Right lobe of liver (tissue), 4 donors: Measurements from ENCODE around the gene UNC93A.

Experiments used
- POLR2A ChIP-seq: fragments of 450-650 bp; IDR thresholded peaks from one replicate; pipeline ENCODE4 v1.6.1; 2017; ENCODE audit warnings: antibody characterized with exemption, mild to moderate bottlenecking
- TF ChIP-seq, protein P1 (sequence below), 4 donors: fragments of 200-600 bp in 3 of 4; fragments of 450-650 bp in 1 of 4; IDR thresholded peaks; one replicate each; pipeline versions ENCODE4 v1.5.1 to v1.8.0; 2016 to 2022; ENCODE audit warnings: antibody characterized with exemption in 4 of 4, mild to moderate bottlenecking in 2 of 4
- donor health status: DM: no; HTN: no; CAD: no.
- donor health status: DM: no; HTN: no; CAD: no.
- donor health status: DM: no; HTN: yes; CAD: no.

DNA sequence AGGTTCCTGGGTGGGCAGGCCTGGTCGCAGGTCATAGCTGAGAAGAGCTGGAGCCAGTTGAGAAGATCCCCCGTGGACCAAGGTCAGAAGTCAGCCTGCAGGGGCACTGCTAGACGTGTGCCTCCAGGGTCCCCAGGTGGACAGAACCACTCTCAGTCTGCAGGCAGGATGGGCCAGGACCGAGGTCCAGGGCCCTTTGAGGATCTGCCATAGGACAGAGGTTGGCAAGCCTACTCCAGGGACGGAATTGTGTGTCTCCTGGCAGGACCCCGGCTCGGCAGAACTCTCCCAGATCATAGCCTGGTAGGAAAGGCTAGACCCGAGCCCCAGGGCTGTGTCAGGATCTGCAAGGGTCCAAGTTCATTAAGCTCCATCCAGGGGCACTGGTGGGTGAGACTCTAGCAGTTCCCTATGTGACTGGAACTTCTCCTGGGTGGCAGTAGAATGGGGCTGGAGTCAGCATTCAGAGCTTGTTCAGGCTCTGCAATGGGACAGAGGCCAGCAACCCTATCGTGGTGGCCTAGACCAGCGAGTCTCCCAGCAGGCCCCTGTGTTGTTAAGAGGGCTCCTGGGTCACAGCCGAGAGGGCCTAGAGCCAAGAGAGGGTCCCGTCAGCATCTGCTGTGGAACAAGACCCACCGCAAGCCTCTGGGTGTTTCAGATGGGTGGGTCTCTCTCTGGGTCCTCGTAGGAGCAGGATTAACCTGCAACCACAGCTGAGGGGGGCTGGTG lies 51.9 kb downstream of the UNC93A start:
- TF ChIP-seq, protein P1, sequence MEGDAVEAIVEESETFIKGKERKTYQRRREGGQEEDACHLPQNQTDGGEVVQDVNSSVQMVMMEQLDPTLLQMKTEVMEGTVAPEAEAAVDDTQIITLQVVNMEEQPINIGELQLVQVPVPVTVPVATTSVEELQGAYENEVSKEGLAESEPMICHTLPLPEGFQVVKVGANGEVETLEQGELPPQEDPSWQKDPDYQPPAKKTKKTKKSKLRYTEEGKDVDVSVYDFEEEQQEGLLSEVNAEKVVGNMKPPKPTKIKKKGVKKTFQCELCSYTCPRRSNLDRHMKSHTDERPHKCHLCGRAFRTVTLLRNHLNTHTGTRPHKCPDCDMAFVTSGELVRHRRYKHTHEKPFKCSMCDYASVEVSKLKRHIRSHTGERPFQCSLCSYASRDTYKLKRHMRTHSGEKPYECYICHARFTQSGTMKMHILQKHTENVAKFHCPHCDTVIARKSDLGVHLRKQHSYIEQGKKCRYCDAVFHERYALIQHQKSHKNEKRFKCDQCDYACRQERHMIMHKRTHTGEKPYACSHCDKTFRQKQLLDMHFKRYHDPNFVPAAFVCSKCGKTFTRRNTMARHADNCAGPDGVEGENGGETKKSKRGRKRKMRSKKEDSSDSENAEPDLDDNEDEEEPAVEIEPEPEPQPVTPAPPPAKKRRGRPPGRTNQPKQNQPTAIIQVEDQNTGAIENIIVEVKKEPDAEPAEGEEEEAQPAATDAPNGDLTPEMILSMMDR (IDR thresholded peaks at IDR 0.05): no peak
- TF ChIP-seq POLR2A: no peak
